Endothelial cell of umbilical vein (primary cell): ENCODE measurements around the gene SYNM.

Experiments
- EZH2 ChIP-seq: IDR thresholded peaks from 2 replicates; pipeline ENCODE4 v1.6.1; 2012; ENCODE audit warnings: borderline replicate concordance, low read depth, mild to moderate bottlenecking, moderate library complexity, low read length, inconsistent platforms; ENCODE audit not compliant: severe bottlenecking
- POLR2A ChIP-seq: IDR thresholded peaks from 2 replicates; pipeline ENCODE4 v1.6.1; 2012; ENCODE audit warnings: low read depth, mild to moderate bottlenecking, control low read depth, low read length
- POLR2AphosphoS5 ChIP-seq: IDR thresholded peaks from 2 replicates; pipeline ENCODE4 v1.6.1; 2012; ENCODE audit warnings: low read depth, mild to moderate bottlenecking, control low read depth, low read length, moderate library complexity; ENCODE audit not compliant: insufficient read depth
- TF ChIP-seq, protein P1 (sequence below), 2 donors: IDR thresholded peaks; 1 replicate in 1 of 2; 2 replicates in 1 of 2; pipeline ENCODE4 v1.5.1; 2011; ENCODE audit warnings: low read length in 2 of 2, mild to moderate bottlenecking in 2 of 2, moderate library complexity in 2 of 2, control low read depth in 1 of 2, inconsistent platforms in 1 of 2, low read depth in 1 of 2; ENCODE audit not compliant: insufficient read depth in 1 of 2; ENCODE audit errors: extremely low read depth in 1 of 2

DNA sequence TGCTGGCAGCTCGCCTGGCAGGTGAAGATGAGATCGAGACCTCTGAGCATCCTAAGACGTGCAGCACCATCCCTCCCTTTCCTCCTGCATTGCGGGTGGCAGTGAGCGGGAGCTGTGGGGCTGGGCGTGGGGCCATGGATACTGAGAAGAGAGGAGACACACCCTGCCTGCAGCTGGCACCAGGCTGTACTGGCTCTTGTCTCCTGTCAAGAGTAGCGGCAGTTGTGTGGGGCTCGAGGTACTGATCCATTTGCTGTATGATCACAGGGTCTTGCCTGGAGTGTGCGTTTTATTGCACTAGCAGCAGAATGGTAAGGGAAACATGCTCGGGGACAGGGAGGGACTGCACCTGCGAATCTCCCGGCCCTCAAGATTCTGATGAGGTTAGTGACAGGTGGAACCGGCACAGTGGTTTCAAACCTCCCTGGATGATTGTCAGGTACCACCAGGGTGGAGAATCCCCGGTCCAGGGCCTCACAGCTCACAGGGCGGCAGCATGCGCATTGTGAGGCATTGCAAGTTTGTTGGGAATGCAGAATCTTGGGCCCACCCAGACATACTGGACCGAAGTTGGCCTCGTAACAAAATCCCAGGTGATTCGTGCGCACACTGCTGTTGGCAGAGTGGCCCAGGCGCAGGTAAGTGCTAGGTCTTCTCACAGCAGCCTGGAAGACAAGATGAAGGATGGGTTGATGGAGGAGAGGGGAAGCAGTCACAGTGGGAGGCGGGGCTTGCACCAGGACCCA lies 14.1 kb downstream of the SYNM start:
- TF ChIP-seq, protein P1, sequence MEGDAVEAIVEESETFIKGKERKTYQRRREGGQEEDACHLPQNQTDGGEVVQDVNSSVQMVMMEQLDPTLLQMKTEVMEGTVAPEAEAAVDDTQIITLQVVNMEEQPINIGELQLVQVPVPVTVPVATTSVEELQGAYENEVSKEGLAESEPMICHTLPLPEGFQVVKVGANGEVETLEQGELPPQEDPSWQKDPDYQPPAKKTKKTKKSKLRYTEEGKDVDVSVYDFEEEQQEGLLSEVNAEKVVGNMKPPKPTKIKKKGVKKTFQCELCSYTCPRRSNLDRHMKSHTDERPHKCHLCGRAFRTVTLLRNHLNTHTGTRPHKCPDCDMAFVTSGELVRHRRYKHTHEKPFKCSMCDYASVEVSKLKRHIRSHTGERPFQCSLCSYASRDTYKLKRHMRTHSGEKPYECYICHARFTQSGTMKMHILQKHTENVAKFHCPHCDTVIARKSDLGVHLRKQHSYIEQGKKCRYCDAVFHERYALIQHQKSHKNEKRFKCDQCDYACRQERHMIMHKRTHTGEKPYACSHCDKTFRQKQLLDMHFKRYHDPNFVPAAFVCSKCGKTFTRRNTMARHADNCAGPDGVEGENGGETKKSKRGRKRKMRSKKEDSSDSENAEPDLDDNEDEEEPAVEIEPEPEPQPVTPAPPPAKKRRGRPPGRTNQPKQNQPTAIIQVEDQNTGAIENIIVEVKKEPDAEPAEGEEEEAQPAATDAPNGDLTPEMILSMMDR (IDR thresholded peaks at IDR 0.05; ENCODE audit: extremely low read depth in 1 of 2, insufficient read depth in 1 of 2, low read depth in 1 of 2, low read length in 2 of 2): no peak
- TF ChIP-seq EZH2: no peak
- TF ChIP-seq POLR2A: no peak
- no peak for TF ChIP-seq POLR2AphosphoS5
